ENCODE results near the gene RAP1GAP.

The RAP1GAP gene

DNA sequence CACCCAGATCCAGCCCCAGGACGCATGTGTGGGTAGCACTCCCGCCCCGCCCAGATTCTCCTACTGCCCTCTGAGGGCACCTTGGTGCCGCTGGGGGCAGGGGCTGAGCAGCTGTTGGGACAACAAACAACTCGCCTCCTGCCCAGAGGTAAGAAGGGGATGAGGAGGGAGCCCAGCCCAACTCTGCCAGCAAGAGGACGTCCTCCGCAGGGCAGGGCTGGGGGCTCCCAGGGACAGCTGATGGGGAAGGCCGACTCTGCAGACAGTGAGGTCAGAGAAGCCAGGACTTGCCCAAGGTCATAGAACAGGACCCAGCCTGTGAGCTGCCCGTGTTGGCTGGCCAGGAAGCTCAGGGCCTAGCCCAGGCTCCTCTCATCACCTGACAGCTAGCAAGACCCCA is 18.8 kb downstream of the RAP1GAP start:
- Histone ChIP-seq H3K9ac (ENCODE audit: low read depth, low read length) (no peak overlapping the region), H3K36me3 (ENCODE audit: control insufficient read depth, insufficient read depth, low read length) (no peaks in the 10 kb centered on the region), H3K9me3 (ENCODE audit: control insufficient read depth, insufficient read depth, low read length) (no peaks in the 10 kb centered on the region), H3K27ac (ENCODE audit: low read depth, low read length) (no peak overlapping the region), H3K27me3 (ENCODE audit: control insufficient read depth, insufficient read depth, low read length) (peaks cover 16% of the 10 kb centered on the region), H3K4me1 (ENCODE audit: control insufficient read depth, insufficient read depth, low read length) (no peaks in the 10 kb centered on the region), H3K4me3 (ENCODE audit: low read depth, low read length) (no peak overlapping the region)

DNA sequence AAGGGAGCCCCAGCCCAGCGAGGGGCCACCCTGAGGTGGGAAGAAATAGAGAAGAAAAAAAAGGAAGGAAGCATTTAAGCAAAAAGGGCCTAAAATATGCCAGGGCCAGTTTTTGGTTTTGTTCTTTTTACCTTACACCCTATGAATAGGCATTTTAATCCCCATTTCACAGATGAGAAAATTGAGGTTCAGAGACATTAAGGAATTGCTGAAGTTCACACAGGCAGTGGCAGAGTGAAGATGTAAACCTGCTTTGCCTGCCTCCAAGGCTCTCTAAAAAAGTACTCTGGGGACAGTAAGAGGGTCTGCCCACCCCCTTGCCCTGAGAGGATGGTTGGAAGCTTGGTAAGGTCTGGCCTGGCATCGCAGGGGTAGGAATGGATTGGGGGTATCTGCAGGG is 19.8 kb downstream of the RAP1GAP start:
- H3K27ac ChIP-seq (ENCODE audit: low read depth, low read length): no peak overlapping the region
- H3K4me3 ChIP-seq (ENCODE audit: low read depth, low read length): no peak overlapping the region
- no peaks in the 10 kb centered on the region for H3K36me3 ChIP-seq (ENCODE audit: control insufficient read depth, insufficient read depth, low read length)
- no peaks in the 10 kb centered on the region for H3K9me3 ChIP-seq (ENCODE audit: control insufficient read depth, insufficient read depth, low read length)
- H3K4me1 ChIP-seq (ENCODE audit: control insufficient read depth, insufficient read depth, low read length): no peaks in the 10 kb centered on the region
- H3K27me3 ChIP-seq (ENCODE audit: control insufficient read depth, insufficient read depth, low read length): peaks cover 16% of the 10 kb centered on the region
- no peak overlapping the region for H3K9ac ChIP-seq (ENCODE audit: low read depth, low read length)

- H3K27ac ChIP-seq (ENCODE audit: low read depth, low read length): no peak overlapping the region
- no peaks in the 10 kb centered on the region for H3K4me1 ChIP-seq (ENCODE audit: control insufficient read depth, insufficient read depth, low read length)
- peaks cover 16% of the 10 kb centered on the region for H3K27me3 ChIP-seq (ENCODE audit: control insufficient read depth, insufficient read depth, low read length)
- no peaks in the 10 kb centered on the region for H3K9me3 ChIP-seq (ENCODE audit: control insufficient read depth, insufficient read depth, low read length)
- no peak overlapping the region for H3K4me3 ChIP-seq (ENCODE audit: low read depth, low read length)
- H3K9ac ChIP-seq (ENCODE audit: low read depth, low read length): no peak overlapping the region
- H3K36me3 ChIP-seq (ENCODE audit: control insufficient read depth, insufficient read depth, low read length): no peaks in the 10 kb centered on the region
Measured at GRCh38 chr1:21648791-21649190, 20.4 kb downstream of the RAP1GAP start.

DNA sequence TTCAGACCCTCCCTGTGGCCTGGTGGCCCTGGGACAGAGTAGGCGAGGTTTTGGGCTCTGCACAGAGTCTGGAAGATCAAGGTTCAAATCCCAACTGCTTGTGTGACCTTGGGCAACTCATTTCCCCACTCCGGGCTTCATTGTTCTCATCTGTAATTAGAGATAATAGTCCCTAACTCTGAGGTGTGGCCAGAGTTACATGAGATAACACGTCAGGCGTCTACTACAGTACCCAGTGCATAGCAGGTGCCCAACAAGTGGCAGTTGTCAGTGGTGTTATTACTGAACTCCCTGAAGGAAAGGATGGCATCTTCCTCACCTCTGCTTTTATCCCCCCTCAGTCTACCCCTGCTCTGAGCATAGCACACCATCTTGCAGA is 20.8 kb downstream of the RAP1GAP start:
- H3K27me3 ChIP-seq (ENCODE audit: control insufficient read depth, insufficient read depth, low read length): peaks cover 16% of the 10 kb centered on the region
- H3K4me3 ChIP-seq (ENCODE audit: low read depth, low read length): no peak overlapping the region
- no peaks in the 10 kb centered on the region for H3K4me1 ChIP-seq (ENCODE audit: control insufficient read depth, insufficient read depth, low read length)
- no peaks in the 10 kb centered on the region for H3K36me3 ChIP-seq (ENCODE audit: control insufficient read depth, insufficient read depth, low read length)
- H3K9ac ChIP-seq (ENCODE audit: low read depth, low read length): no peak overlapping the region
- no peak overlapping the region for H3K27ac ChIP-seq (ENCODE audit: low read depth, low read length)
- H3K9me3 ChIP-seq (ENCODE audit: control insufficient read depth, insufficient read depth, low read length): no peaks in the 10 kb centered on the region

- peaks cover 14% of the 10 kb centered on the region for H3K27me3 ChIP-seq (ENCODE audit: control insufficient read depth, insufficient read depth, low read length)
- H3K9me3 ChIP-seq (ENCODE audit: control insufficient read depth, insufficient read depth, low read length): no peaks in the 10 kb centered on the region
- no peak overlapping the region for H3K27ac ChIP-seq (ENCODE audit: low read depth, low read length)
- no peaks in the 10 kb centered on the region for H3K4me1 ChIP-seq (ENCODE audit: control insufficient read depth, insufficient read depth, low read length)
- no peak overlapping the region for H3K9ac ChIP-seq (ENCODE audit: low read depth, low read length)
- no peak overlapping the region for H3K4me3 ChIP-seq (ENCODE audit: low read depth, low read length)
- no peaks in the 10 kb centered on the region for H3K36me3 ChIP-seq (ENCODE audit: control insufficient read depth, insufficient read depth, low read length)
Measured at GRCh38 chr1:21647431-21648351, 21.5 kb downstream of the RAP1GAP start.

- Histone ChIP-seq H3K9me3 (ENCODE audit: control insufficient read depth, insufficient read depth, low read length) (no peaks in the 10 kb centered on the region), H3K27ac (ENCODE audit: low read depth, low read length) (no peak overlapping the region), H3K9ac (ENCODE audit: low read depth, low read length) (no peak overlapping the region), H3K36me3 (ENCODE audit: control insufficient read depth, insufficient read depth, low read length) (no peaks in the 10 kb centered on the region), H3K27me3 (ENCODE audit: control insufficient read depth, insufficient read depth, low read length) (no peaks in the 10 kb centered on the region), H3K4me1 (ENCODE audit: control insufficient read depth, insufficient read depth, low read length) (no peaks in the 10 kb centered on the region), H3K4me3 (ENCODE audit: low read depth, low read length) (no peak overlapping the region)
Measured at GRCh38 chr1:21645550-21645949, 23.6 kb downstream of the RAP1GAP start.

DNA sequence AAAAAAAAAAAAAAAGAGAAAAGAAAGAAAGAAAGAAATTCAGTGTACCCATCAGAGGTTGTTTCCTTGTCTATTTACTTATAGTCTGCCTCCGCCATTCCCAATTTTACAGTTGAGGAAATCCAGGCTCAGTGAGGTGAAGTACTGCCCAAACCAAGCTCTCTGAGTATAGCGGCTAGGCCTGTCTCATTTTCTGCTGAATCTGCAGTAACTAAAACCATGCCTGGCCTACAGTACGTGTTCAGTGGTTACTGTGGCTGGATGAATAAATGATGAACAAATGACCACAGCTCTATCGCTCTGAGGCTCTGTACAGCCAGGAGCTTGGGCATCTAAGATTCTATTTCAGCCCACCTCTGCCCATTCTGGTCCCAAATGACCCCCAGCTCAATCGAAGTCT is 24.3 kb downstream of the RAP1GAP start:
- Histone ChIP-seq H3K4me3 (ENCODE audit: low read depth, low read length) (no peak overlapping the region), H3K9me3 (ENCODE audit: control insufficient read depth, insufficient read depth, low read length) (no peaks in the 10 kb centered on the region), H3K27ac (ENCODE audit: low read depth, low read length) (no peak overlapping the region), H3K27me3 (ENCODE audit: control insufficient read depth, insufficient read depth, low read length) (no peaks in the 10 kb centered on the region), H3K4me1 (ENCODE audit: control insufficient read depth, insufficient read depth, low read length) (no peaks in the 10 kb centered on the region), H3K9ac (ENCODE audit: low read depth, low read length) (no peak overlapping the region), H3K36me3 (ENCODE audit: control insufficient read depth, insufficient read depth, low read length) (no peaks in the 10 kb centered on the region)

DNA sequence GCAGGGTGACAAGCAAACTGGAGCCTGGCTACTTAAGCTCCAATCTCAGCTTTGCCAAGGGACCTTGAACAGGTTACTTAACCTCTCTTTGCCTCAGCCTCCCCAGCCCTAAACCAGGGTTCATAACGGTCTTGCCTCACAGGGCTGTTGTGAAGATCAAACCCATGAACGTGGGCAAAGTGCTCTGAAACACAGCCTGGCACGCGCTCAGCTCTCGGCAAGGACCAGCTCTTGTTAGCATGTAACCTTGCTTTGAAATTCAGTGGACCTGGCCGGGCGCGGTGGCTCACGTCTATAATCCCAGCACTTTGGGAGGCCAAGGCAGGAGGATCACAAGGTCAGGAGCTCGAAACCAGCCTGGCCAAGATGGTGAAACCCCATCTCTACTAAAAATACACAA is 24.8 kb downstream of the RAP1GAP start:
- H3K36me3 ChIP-seq (ENCODE audit: control insufficient read depth, insufficient read depth, low read length): no peaks in the 10 kb centered on the region
- no peaks in the 10 kb centered on the region for H3K9me3 ChIP-seq (ENCODE audit: control insufficient read depth, insufficient read depth, low read length)
- H3K27me3 ChIP-seq (ENCODE audit: control insufficient read depth, insufficient read depth, low read length): no peaks in the 10 kb centered on the region
- no peak overlapping the region for H3K9ac ChIP-seq (ENCODE audit: low read depth, low read length)
- H3K4me1 ChIP-seq (ENCODE audit: control insufficient read depth, insufficient read depth, low read length): no peaks in the 10 kb centered on the region
- no peak overlapping the region for H3K27ac ChIP-seq (ENCODE audit: low read depth, low read length)
- H3K4me3 ChIP-seq (ENCODE audit: low read depth, low read length): no peak overlapping the region

DNA sequence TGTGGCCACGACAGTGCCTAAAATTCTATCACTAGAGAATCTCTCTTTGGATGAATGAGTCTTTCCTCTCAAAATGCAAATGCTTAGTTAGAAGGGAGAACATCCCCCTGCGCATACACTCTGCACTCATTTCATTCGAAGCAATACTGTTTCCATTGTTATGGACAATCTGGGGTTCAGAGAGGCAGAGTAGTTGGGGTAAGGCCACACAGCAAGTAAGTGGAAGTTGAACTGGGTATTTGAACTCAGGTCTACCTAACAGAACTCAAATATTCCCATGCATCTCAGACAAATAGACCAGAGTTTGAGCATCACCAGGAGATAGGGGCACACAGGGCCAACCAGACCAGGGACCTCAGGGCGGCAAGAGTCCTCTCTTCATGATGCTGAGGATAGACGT is 25.5 kb downstream of the RAP1GAP start:
- Histone ChIP-seq H3K9me3 (ENCODE audit: control insufficient read depth, insufficient read depth, low read length) (no peaks in the 10 kb centered on the region), H3K36me3 (ENCODE audit: control insufficient read depth, insufficient read depth, low read length) (no peaks in the 10 kb centered on the region), H3K4me1 (ENCODE audit: control insufficient read depth, insufficient read depth, low read length) (peaks cover 6% of the 10 kb centered on the region), H3K9ac (ENCODE audit: low read depth, low read length) (no peak overlapping the region), H3K27ac (ENCODE audit: low read depth, low read length) (no peak overlapping the region), H3K4me3 (ENCODE audit: low read depth, low read length) (no peak overlapping the region), H3K27me3 (ENCODE audit: control insufficient read depth, insufficient read depth, low read length) (no peaks in the 10 kb centered on the region)

GRCh38 chr1:21641967-21642739 is 27.0 kb downstream of the RAP1GAP start:
- H3K36me3 ChIP-seq (ENCODE audit: control insufficient read depth, insufficient read depth, low read length): no peaks in the 10 kb centered on the region
- no peak overlapping the region for H3K27ac ChIP-seq (ENCODE audit: low read depth, low read length)
- no peak overlapping the region for H3K9ac ChIP-seq (ENCODE audit: low read depth, low read length)
- H3K27me3 ChIP-seq (ENCODE audit: control insufficient read depth, insufficient read depth, low read length): no peaks in the 10 kb centered on the region
- peaks cover 7% of the 10 kb centered on the region for H3K4me1 ChIP-seq (ENCODE audit: control insufficient read depth, insufficient read depth, low read length)
- no peak overlapping the region for H3K4me3 ChIP-seq (ENCODE audit: low read depth, low read length)
- no peaks in the 10 kb centered on the region for H3K9me3 ChIP-seq (ENCODE audit: control insufficient read depth, insufficient read depth, low read length)

- Histone ChIP-seq H3K4me1 (ENCODE audit: control insufficient read depth, insufficient read depth, low read length) (peaks cover 7% of the 10 kb centered on the region), H3K27ac (ENCODE audit: low read depth, low read length) (no peak overlapping the region), H3K36me3 (ENCODE audit: control insufficient read depth, insufficient read depth, low read length) (no peaks in the 10 kb centered on the region), H3K4me3 (ENCODE audit: low read depth, low read length) (no peak overlapping the region), H3K9me3 (ENCODE audit: control insufficient read depth, insufficient read depth, low read length) (no peaks in the 10 kb centered on the region), H3K27me3 (ENCODE audit: control insufficient read depth, insufficient read depth, low read length) (no peaks in the 10 kb centered on the region), H3K9ac (ENCODE audit: low read depth, low read length) (no peak overlapping the region)
Measured at GRCh38 chr1:21641537-21641936, 27.6 kb downstream of the RAP1GAP start.

Data from HUES48 (cell line).